A549 (cell line): ENCODE measurements around the gene ENTREP3. TPM values are rescaled to one million over a fixed set of nuclear protein-coding genes. Genes with fewer than 3 reads are reported as not detected.

Experiments
- ATAC-seq, 2 experiments: fragments of 200-7000 bp in 1 of 2; fragments of >200 bp in 1 of 2; cut with Nextera tagmentation in 1 of 2; cut with Tn5 transposase in 1 of 2; 3 replicates each; pipeline versions ENCODE4 v1.8.0 to v1.9.1; 2018 to 2020; ENCODE audit warnings: mild to moderate bottlenecking in 1 of 2, moderate library complexity in 1 of 2
- CTCF ChIA-PET: fragments of 300-600 bp; sonication (Branson Sonifier 250); formaldehyde crosslinking; extraction: SDS; loops from one replicate; lab custom pipeline; 2021; ENCODE audit warnings: antibody characterized with exemption, inconsistent platforms; lab: Yijun Ruan, JAX
- POLR2A ChIA-PET: fragments of 350-600 bp; formaldehyde crosslinking; extraction: SDS; loops from one replicate; lab custom pipeline; 2021; ENCODE audit warnings: antibody characterized with exemption, inconsistent platforms; lab: Yijun Ruan, JAX
- DNase-seq, 2 experiments: peaks; one replicate each; pipeline versions ENCODE4 v3.0.0 to v3.0.0-alpha.2; 2011 to 2016; ENCODE audit warnings: low read depth in 1 of 2, low spot score in 1 of 2
- FAIRE-seq: peaks from 2 replicates; lab custom pipeline; 2011; peaks lifted over from hg19 to GRCh38; lab: Jason Lieb, UNC
- H3K27ac ChIP-seq, 2 experiments: fragments of >200 bp; sonication (Bioruptor Twin); formaldehyde crosslinking; 3 replicates each; pipeline ENCODE4 v1.5.1; 2016 to 2017
- H3K4me1 ChIP-seq: fragments of >200 bp; sonication (Bioruptor Twin); formaldehyde crosslinking; 3 replicates; pipeline ENCODE4 v1.6.1; 2016
- H3K4me2 ChIP-seq: fragments of >200 bp; sonication (Bioruptor Twin); formaldehyde crosslinking; 3 replicates; pipeline ENCODE4 v1.6.1; 2016
- H3K4me3 ChIP-seq: fragments of >200 bp; sonication (Bioruptor Twin); formaldehyde crosslinking; 3 replicates; pipeline ENCODE4 v1.5.1; 2016
- H3K9me3 ChIP-seq: fragments of >200 bp; sonication (Bioruptor Twin); formaldehyde crosslinking; 3 replicates; pipeline ENCODE4 v1.6.1; 2016
- BCL3 ChIP-seq: fragments of >200 bp; sonication (Bioruptor Twin); formaldehyde crosslinking; IDR thresholded peaks from 3 replicates; pipeline ENCODE4 v1.6.1; 2016
- BHLHE40 ChIP-seq: IDR thresholded peaks from 2 replicates; pipeline ENCODE4 v1.6.1; 2012; ENCODE audit warnings: low read depth, low read length, inconsistent platforms
- CBX2 ChIP-seq: fragments of 200-600 bp; sonication (generic); IDR thresholded peaks from 2 replicates; pipeline ENCODE4 v1.6.1; 2016; ENCODE audit warnings: low read depth, mild to moderate bottlenecking, borderline replicate concordance
- CBX8 ChIP-seq: fragments of 200-600 bp; sonication (generic); IDR thresholded peaks from 2 replicates; pipeline ENCODE4 v1.6.1; 2016
- CEBPB ChIP-seq, 2 experiments: fragments of >200 bp in 1 of 2; sonication (Bioruptor Twin) in 1 of 2; formaldehyde crosslinking in 1 of 2; IDR thresholded peaks; 2 replicates each; pipeline ENCODE4 v1.6.1; 2012 to 2016
- EHMT2 ChIP-seq: fragments of 200-600 bp; sonication (generic); IDR thresholded peaks from 2 replicates; pipeline ENCODE4 v1.6.1; 2016; ENCODE audit warnings: antibody characterized with exemption, low read depth, mild to moderate bottlenecking, moderate library complexity
- EP300 ChIP-seq, 2 experiments: fragments of >200 bp; sonication (Bioruptor Twin); formaldehyde crosslinking; IDR thresholded peaks; 2 replicates in 1 of 2; 3 replicates in 1 of 2; pipeline ENCODE4 v1.6.1; 2016 to 2017
- FOSB ChIP-seq: fragments of 250-450 bp; sonication (Bioruptor Pico); IDR thresholded peaks from 2 replicates; pipeline ENCODE4 v1.5.0; 2020; ENCODE audit warnings: mild to moderate bottlenecking, moderate library complexity
- FOXS1 ChIP-seq: fragments of 250-450 bp; sonication (Bioruptor Pico); IDR thresholded peaks from 2 replicates; pipeline ENCODE4 v1.5.0; 2020; ENCODE audit warnings: mild to moderate bottlenecking, moderate library complexity
- HES2 ChIP-seq: fragments of >200 bp; sonication (Bioruptor Twin); formaldehyde crosslinking; IDR thresholded peaks from 2 replicates; pipeline ENCODE4 v1.6.1; 2016
- HEYL ChIP-seq: fragments of 250-450 bp; sonication (Bioruptor Pico); IDR thresholded peaks from 2 replicates; pipeline ENCODE4 v1.8.0; 2021; ENCODE audit warnings: mild to moderate bottlenecking, moderate library complexity
- HOXB5 ChIP-seq: fragments of 250-450 bp; sonication (Bioruptor Pico); IDR thresholded peaks from 2 replicates; pipeline ENCODE4 v1.5.0; 2020; ENCODE audit warnings: mild to moderate bottlenecking, moderate library complexity
- NR3C1 ChIP-seq: fragments of >200 bp; sonication (Bioruptor Twin); formaldehyde crosslinking; IDR thresholded peaks from 3 replicates; pipeline ENCODE4 v1.6.1; 2017
- POLR2AphosphoS2 ChIP-seq: conservative IDR thresholded peaks from 2 replicates; pipeline ENCODE4 v1.6.1; 2012; ENCODE audit warnings: low read length, improper control_type of control experiment, inconsistent platforms
- RCOR1 ChIP-seq: fragments of 150-350 bp; IDR thresholded peaks from 2 replicates; pipeline ENCODE4 v1.6.1; 2014; ENCODE audit warnings: antibody characterized with exemption, low read length, low read depth
- RFX5 ChIP-seq: fragments of 450-650 bp; IDR thresholded peaks from 2 replicates; pipeline ENCODE4 v1.7.1; 2014; ENCODE audit warnings: antibody characterized with exemption, mild to moderate bottlenecking, moderate library complexity
- RNF2 ChIP-seq: fragments of 200-600 bp; sonication (generic); IDR thresholded peaks from 2 replicates; pipeline ENCODE4 v1.6.1; 2016; ENCODE audit warnings: low read depth, mild to moderate bottlenecking, antibody characterized with exemption, moderate library complexity, borderline replicate concordance
- TFCP2L1 ChIP-seq: fragments of 250-450 bp; sonication (Bioruptor Pico); IDR thresholded peaks from 2 replicates; pipeline ENCODE4 v1.5.0; 2021; ENCODE audit warnings: mild to moderate bottlenecking
- TP53 ChIP-seq: fragments of 250-450 bp; sonication (Bioruptor Pico); IDR thresholded peaks from 2 replicates; pipeline ENCODE4 v1.5.0; 2021; ENCODE audit warnings: mild to moderate bottlenecking, moderate library complexity
- WGBS: methylation state at CpG from one replicate; pipeline ENCODE4 v1.1.6; 2017; ENCODE audit errors: missing lambda C conversion rate; 5-methylcytosine and 5-hydroxymethylcytosine counted together
- polyA plus RNA-seq, 4 experiments: library from polyadenylated mRNA; depleted of rRNA in 3 of 4; stranded (reverse); fragments of >200 nt; fragmentation: RNase III in 1 of 4; extraction: RNeasy Plus Mini Kit Qiagen cat#74134 plus additional on column Dnase treatment in 1 of 4; gene quantifications; 2 replicates in 3 of 4; 3 replicates in 1 of 4; pipeline ENCODE4 v1.2.3, GENCODE V29; 2011 to 2017
- TF ChIP-seq, protein P1 (sequence below): fragments of 250-450 bp; sonication (Bioruptor Pico); IDR thresholded peaks from 2 replicates; pipeline ENCODE4 v1.5.0; 2021; ENCODE audit warnings: mild to moderate bottlenecking, moderate library complexity, borderline replicate concordance

The ENTREP3 gene
- polyA plus RNA-seq, 2 of the 4 experiments (the other 2 are of a cell fraction): 8.4 to 29.5 TPM

DNA sequence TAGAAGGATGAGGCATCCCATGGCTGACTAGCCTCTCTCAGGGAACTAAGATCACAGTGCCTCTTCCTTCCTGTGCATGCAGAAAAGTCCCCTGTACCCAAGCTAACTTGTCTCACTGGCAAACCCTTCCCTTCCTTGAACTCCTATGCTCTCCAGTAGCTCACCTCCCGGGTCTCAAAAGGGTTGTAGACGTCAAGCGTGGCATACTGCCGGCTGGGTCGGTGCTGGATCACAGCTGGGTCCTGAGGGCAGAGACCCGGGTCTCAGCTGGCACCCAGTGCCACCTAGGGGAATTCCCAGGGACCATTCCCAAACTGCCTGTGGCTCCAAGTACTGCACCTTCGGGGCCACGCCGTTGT is 6.2 kb upstream of the ENTREP3 start:
- FAIRE-seq: no peak
- no peak for TF ChIP-seq RFX5
- no peak for TF ChIP-seq HES2
- no peak for TF ChIP-seq FOSB (CRISPR knock-in tag)
- TF ChIP-seq FOXS1: no peak
- POLR2A ChIA-PET: interaction anchor here (1.0 to 1.8 kb wide), 4 partner anchors 10 to 68 kb away, joined by 3 to 25 read pairs (median 8); partner anchors contain the start of genes CLK2 and FDPS
- peak in 1 of 2 experiments; percentile 46 for DNase-seq
- H3K4me2 ChIP-seq: peak overlapping the region; percentile 98
- peak overlapping the region; percentile 88 to 97 for H3K27ac ChIP-seq
- ATAC-seq: peak in 1 of 2 experiments; percentile 42; a peak in 4 of 6 replicates
- peak overlapping the region; percentile 86 for H3K4me3 ChIP-seq
- H3K9me3 ChIP-seq: no peaks in the 10 kb centered on the region
- peaks cover 14% of the 10 kb centered on the region for H3K4me1 ChIP-seq
- 0% methylated on average over 4 of the region's 9 CpGs for whole genome bisulfite sequencing
- CTCF ChIA-PET: interaction anchor here (1.0 to 16.5 kb wide), 2 partner anchors 12 to 14 kb away, joined by 3 to 326 read pairs; no protein-coding TSS in a partner anchor

GRCh38 chr1:155260276-155260675 is 5.0 kb upstream of the ENTREP3 start:
- ATAC-seq: no peak
- H3K4me2 ChIP-seq: peak overlapping the region; percentile 98
- WGBS: 92% methylated on average over 4 of the region's 5 CpGs
- CTCF ChIA-PET: interaction anchor here (0.8 to 16.5 kb wide), 5 partner anchors 11 to 53 kb away, joined by 3 to 326 read pairs (median 5); partner anchors contain the start of gene THBS3
- no peak for TF ChIP-seq BHLHE40
- no peak for TF ChIP-seq POLR2AphosphoS2
- TF ChIP-seq, protein P1, sequence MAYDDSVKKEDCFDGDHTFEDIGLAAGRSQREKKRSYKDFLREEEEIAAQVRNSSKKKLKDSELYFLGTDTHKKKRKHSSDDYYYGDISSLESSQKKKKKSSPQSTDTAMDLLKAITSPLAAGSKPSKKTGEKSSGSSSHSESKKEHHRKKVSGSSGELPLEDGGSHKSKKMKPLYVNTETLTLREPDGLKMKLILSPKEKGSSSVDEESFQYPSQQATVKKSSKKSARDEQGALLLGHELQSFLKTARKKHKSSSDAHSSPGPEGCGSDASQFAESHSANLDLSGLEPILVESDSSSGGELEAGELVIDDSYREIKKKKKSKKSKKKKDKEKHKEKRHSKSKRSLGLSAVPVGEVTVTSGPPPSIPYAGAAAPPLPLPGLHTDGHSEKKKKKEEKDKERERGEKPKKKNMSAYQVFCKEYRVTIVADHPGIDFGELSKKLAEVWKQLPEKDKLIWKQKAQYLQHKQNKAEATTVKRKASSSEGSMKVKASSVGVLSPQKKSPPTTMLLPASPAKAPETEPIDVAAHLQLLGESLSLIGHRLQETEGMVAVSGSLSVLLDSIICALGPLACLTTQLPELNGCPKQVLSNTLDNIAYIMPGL (CRISPR knock-in tag): no peak
- no peak for TF ChIP-seq EP300 (IDR thresholded peaks at IDR 0.05)
- no peak for TF ChIP-seq NR3C1
- no peak for TF ChIP-seq FOSB (CRISPR knock-in tag)
- TF ChIP-seq BCL3: no peak
- no peak for TF ChIP-seq EHMT2
- no peak for TF ChIP-seq HOXB5 (CRISPR knock-in tag)
- TF ChIP-seq TFCP2L1 (CRISPR knock-in tag): no peak
- no peak for TF ChIP-seq TP53
- no peak for TF ChIP-seq RFX5
- TF ChIP-seq CBX8: no peak
- no peak for TF ChIP-seq RCOR1
- TF ChIP-seq CEBPB (IDR thresholded peaks at IDR 0.05): no peak
- no peak for TF ChIP-seq RNF2
- TF ChIP-seq CBX2: no peak
- TF ChIP-seq HEYL (CRISPR knock-in tag): no peak
- DNase-seq: no peak
- H3K4me1 ChIP-seq: peaks cover 20% of the 10 kb centered on the region
- no peaks in the 10 kb centered on the region for H3K9me3 ChIP-seq
- H3K27ac ChIP-seq: no peak overlapping the region
- POLR2A ChIA-PET: no interaction called here
- H3K4me3 ChIP-seq: no peak overlapping the region
- FAIRE-seq: no peak
